Choroid plexus epithelial cell (primary cell): ENCODE results near the gene ZC3H10.

Experiments
- DNase-seq: peaks from one replicate; pipeline ENCODE4 v3.0.0-alpha.2; 2010; ENCODE audit warnings: low read depth
- H3K4me3 ChIP-seq: 2 replicates; pipeline ENCODE4 v1.5.1; 2011; ENCODE audit warnings: low read depth, mild to moderate bottlenecking, control low read depth, low read length, moderate library complexity
- TF ChIP-seq, protein P1 (sequence below): conservative IDR thresholded peaks from 2 replicates; pipeline ENCODE4 v1.5.1; 2011; ENCODE audit warnings: low read depth, mild to moderate bottlenecking, control low read depth, inconsistent platforms, low read length, moderate library complexity

The ZC3H10 gene

DNA sequence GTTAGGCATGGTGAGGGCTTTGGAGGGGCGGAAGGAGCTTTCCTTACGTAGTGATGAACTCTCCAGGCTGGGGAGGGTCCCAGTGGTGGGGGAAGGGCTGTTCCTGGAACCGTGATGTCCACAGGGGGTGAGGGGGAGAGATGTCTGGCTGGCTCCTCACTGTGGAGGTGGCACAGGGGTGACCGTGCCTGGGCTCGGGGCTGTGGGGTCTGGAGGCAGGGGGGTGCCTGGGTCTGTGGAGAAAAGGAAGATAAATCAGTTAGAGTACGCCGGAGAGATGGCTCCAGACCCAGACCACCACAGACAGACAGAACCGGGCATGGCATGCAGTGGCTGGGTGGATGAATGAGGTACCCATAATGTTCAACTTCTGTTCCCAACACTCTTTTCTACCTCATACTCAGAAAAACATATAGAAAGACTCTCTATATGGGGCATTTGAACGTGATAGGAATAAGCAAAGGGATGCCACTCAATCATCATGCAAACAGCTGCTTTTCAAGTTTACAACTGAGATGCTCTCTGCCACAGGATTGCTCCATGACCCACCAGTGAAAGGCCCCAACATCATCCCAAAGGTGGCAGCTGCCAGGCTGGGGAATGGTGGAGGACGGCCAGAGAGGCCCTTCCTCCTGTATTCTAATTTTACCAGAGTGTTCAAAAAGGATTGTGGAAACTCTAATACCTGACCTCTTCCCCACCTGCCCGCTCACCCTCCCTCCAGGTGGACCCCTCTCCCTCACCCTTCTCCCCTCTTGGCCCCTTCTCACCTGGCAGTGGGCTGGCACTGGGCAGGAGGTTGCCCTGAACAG is 45.7 kb downstream of the ZC3H10 start:
- TF ChIP-seq, protein P1, sequence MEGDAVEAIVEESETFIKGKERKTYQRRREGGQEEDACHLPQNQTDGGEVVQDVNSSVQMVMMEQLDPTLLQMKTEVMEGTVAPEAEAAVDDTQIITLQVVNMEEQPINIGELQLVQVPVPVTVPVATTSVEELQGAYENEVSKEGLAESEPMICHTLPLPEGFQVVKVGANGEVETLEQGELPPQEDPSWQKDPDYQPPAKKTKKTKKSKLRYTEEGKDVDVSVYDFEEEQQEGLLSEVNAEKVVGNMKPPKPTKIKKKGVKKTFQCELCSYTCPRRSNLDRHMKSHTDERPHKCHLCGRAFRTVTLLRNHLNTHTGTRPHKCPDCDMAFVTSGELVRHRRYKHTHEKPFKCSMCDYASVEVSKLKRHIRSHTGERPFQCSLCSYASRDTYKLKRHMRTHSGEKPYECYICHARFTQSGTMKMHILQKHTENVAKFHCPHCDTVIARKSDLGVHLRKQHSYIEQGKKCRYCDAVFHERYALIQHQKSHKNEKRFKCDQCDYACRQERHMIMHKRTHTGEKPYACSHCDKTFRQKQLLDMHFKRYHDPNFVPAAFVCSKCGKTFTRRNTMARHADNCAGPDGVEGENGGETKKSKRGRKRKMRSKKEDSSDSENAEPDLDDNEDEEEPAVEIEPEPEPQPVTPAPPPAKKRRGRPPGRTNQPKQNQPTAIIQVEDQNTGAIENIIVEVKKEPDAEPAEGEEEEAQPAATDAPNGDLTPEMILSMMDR: no peak
- DNase-seq: no peak

DNA sequence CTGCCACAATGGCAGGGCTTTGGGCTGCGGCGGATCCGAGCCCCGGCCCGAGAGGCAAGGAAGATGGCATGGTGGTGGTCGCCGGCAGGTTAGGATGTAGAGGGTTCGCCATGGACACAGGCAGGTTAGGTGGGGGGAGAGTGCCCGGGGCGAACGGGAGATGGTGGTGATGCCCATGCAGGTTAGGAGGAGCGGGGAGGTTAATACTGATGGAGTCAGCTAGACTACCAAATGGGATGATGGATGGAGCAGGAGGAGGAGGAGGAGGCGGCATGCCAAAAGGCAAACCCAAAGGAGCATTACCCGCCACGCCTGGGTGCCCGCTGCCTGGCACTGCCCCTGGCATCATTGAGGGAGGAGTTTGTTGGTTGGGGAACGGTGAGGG is 46.3 kb downstream of the ZC3H10 start:
- TF ChIP-seq, protein P1: no peak
- no peak for DNase-seq
- no peak overlapping the region for H3K4me3 ChIP-seq

More for the DNA sequence above, 45.7 kb downstream of the ZC3H10 start:
- no peak overlapping the region for H3K4me3 ChIP-seq

DNA sequence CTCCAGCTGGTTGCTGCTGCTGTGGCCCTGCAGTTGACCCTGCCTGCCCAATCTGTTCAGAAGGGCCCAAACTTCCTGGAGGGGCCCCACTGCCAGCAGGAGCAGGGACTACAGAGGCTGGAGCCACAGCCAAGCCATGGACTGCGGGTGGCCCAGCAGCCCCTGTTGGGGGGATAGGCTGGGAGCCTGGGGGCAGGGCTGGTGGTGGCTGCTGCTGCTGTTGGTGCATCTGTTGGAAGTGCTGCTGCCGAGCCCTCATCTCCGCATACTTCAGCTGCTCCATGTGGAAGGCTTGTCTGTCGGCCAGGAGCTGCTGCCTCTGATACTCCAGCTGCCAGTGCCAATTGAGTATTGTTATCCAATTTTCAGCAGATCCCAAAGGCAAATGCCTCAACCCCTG is 47.3 kb downstream of the ZC3H10 start:
- TF ChIP-seq, protein P1: no peak
- DNase-seq: no peak
- H3K4me3 ChIP-seq: no peak overlapping the region

DNA sequence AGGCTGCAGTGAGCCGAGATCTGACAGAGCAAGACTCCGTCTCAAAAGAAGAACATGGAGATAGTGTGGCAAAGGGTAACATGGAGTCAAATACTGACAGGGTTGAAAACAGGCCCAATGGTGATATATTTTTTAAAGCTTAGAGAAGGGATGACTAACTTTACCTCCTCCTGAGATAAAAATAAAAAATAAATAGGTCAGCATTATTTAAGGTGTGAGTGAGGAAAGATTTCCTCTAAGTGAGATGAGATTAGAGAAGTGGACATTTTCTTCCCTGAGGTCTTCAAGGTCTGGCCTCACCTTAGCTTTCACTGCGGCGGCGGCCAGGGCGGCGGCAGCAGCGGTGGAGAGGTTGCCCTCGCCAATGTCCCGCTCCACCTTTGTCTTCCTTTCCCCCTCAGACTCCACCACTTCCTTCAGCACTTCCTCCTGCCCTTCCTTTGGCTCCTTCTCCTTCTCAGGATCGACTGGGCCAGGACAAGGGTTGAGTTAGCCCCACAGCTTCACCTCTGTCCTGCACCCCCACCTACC is 51.2 kb downstream of the ZC3H10 start:
- no peak for DNase-seq
- no peak overlapping the region for H3K4me3 ChIP-seq
- TF ChIP-seq, protein P1: no peak

DNA sequence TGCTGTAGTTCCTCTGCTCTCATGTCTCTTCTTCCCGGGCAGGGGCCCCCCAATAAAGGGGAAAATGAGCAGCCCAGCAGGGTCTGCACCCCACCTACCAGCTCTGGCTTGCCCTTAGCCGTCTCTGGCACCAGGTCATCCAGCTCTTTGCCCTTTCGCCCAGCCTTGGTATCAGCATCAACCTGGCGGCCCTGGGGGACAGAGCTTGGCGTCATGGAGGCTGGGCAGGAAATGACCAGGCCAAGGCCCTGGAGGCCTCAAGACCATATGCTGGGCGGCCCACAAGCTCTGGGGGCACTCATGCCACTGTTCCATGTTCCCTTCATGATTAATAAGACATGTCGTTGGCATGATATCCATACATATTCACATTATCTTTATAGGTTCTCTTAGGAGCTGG is 54.8 kb downstream of the ZC3H10 start:
- DNase-seq: no peak
- no peak overlapping the region for H3K4me3 ChIP-seq
- TF ChIP-seq, protein P1: no peak
